ENCODE measurements around the gene DYSF. TPM values are rescaled to one million over a fixed set of nuclear protein-coding genes. Genes with fewer than 3 reads are reported as not detected.

DYSF gene
- total RNA-seq, 1 experiment from 2014 or later, result 0.89 TPM

DNA sequence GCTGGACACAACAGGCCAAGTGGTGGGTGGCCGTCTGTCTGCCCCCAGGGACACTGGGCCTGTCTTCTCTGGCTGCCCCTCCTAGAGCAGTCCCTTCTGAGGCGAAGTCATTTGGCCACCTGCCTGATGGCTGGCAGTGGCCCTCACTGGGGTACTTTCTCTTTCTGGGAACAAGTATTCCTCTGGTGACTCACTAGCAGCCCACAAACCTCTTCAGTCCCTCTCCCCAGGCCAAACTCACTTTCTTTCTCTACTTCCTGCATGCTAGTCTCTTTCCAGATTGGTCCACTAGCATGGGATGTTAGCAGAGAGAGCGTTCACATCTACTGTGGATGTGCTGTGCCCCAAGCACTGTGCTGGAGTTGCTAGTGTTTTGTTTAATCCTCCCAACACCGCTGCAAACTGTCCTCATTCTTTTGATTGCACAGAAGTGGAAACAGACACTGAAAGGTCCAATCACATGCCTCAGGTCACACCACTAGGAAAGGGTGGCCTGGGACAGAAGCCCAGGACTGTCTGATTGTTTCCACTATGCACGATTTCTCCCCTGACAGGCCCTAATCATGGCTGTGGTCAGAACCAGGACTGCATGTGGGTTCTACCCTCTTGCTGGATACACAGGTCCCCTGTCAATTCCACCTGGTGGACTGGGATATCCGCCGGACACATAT is 5.2 kb downstream of the DYSF start:
- Histone ChIP-seq H3K9me3 (ENCODE audit: control insufficient read depth in 1 of 2, insufficient read depth in 1 of 2, low read depth in 1 of 2, low read length in 2 of 2) (no peaks in the 10 kb centered on the region), H3K79me2 (ENCODE audit: insufficient read depth, low read length) (no peaks in the 10 kb centered on the region), H3K9me2 (ENCODE audit: insufficient read depth) (no peaks in the 10 kb centered on the region), H3K27ac (ENCODE audit: low read depth, low read length) (no peak overlapping the region), H3K4me3 (replicated peaks in 1 of 2; ENCODE audit: low read depth in 1 of 2, low read length in 2 of 2) (no peak overlapping the region), H2AFZ (ENCODE audit: low read depth, low read length, poor library complexity, severe bottlenecking) (no peak overlapping the region), H3K27me3 (ENCODE audit: insufficient read depth, low read length) (no peaks in the 10 kb centered on the region), H3K36me3 (ENCODE audit: control insufficient read depth in 1 of 2, insufficient read depth in 2 of 2, low read length in 2 of 2) (no peaks in the 10 kb centered on the region), H3K4me1 (ENCODE audit: control insufficient read depth in 1 of 2, insufficient read depth in 2 of 2, low read length in 2 of 2) (peaks cover 0 to 12% of the 10 kb centered on the region in 2 experiments; a peak in 1 of 4 replicates), H4K20me1 (ENCODE audit: insufficient read depth) (no peaks in the 10 kb centered on the region), H3K4me2 (ENCODE audit: low read length) (no peak overlapping the region), H3K9ac (ENCODE audit: low read length) (no peak overlapping the region)
- ATAC-seq, result no peak
- DNase-seq (ENCODE audit: low read depth, low spot score), result no peak
- POLR2A ChIA-PET, result no interaction called here
- CTCF ChIA-PET, result interaction anchor here (1.0 to 1.2 kb wide), 2 partner anchors 52 to 159 kb away, joined by 3 to 5 read pairs; no protein-coding TSS in a partner anchor
- intact Hi-C loops (cut with micrococcal nuclease), result no loop called here
- TF ChIP-seq CBX3 (IDR thresholded peaks at IDR 0.05; ENCODE audit: low read depth), result no peak
- TF ChIP-seq, protein P1, sequence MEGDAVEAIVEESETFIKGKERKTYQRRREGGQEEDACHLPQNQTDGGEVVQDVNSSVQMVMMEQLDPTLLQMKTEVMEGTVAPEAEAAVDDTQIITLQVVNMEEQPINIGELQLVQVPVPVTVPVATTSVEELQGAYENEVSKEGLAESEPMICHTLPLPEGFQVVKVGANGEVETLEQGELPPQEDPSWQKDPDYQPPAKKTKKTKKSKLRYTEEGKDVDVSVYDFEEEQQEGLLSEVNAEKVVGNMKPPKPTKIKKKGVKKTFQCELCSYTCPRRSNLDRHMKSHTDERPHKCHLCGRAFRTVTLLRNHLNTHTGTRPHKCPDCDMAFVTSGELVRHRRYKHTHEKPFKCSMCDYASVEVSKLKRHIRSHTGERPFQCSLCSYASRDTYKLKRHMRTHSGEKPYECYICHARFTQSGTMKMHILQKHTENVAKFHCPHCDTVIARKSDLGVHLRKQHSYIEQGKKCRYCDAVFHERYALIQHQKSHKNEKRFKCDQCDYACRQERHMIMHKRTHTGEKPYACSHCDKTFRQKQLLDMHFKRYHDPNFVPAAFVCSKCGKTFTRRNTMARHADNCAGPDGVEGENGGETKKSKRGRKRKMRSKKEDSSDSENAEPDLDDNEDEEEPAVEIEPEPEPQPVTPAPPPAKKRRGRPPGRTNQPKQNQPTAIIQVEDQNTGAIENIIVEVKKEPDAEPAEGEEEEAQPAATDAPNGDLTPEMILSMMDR (IDR thresholded peaks at IDR 0.05 in 2 of 3, conservative IDR thresholded peaks at IDR 0.05 in 1 of 3; ENCODE audit: borderline replicate concordance in 1 of 3, insufficient read depth in 1 of 3, low read depth in 2 of 3, low read length in 2 of 3), result no peak
- TF ChIP-seq YY1 (IDR thresholded peaks at IDR 0.05; ENCODE audit: extremely low read depth, insufficient replicate concordance, low read depth, low read length), result no peak
- no peak for TF ChIP-seq EGR1 (IDR thresholded peaks at IDR 0.05; ENCODE audit: low read depth)
- no peak for TF ChIP-seq SIN3A (IDR thresholded peaks at IDR 0.05; ENCODE audit: low read depth)
- TF ChIP-seq JUND (IDR thresholded peaks at IDR 0.05), result no peak
- TF ChIP-seq, protein P2, sequence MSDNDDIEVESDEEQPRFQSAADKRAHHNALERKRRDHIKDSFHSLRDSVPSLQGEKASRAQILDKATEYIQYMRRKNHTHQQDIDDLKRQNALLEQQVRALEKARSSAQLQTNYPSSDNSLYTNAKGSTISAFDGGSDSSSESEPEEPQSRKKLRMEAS (IDR thresholded peaks at IDR 0.05), result no peak
- no peak for TF ChIP-seq ELF1 (IDR thresholded peaks at IDR 0.05; ENCODE audit: borderline replicate concordance, low read depth)
- TF ChIP-seq, protein P3, sequence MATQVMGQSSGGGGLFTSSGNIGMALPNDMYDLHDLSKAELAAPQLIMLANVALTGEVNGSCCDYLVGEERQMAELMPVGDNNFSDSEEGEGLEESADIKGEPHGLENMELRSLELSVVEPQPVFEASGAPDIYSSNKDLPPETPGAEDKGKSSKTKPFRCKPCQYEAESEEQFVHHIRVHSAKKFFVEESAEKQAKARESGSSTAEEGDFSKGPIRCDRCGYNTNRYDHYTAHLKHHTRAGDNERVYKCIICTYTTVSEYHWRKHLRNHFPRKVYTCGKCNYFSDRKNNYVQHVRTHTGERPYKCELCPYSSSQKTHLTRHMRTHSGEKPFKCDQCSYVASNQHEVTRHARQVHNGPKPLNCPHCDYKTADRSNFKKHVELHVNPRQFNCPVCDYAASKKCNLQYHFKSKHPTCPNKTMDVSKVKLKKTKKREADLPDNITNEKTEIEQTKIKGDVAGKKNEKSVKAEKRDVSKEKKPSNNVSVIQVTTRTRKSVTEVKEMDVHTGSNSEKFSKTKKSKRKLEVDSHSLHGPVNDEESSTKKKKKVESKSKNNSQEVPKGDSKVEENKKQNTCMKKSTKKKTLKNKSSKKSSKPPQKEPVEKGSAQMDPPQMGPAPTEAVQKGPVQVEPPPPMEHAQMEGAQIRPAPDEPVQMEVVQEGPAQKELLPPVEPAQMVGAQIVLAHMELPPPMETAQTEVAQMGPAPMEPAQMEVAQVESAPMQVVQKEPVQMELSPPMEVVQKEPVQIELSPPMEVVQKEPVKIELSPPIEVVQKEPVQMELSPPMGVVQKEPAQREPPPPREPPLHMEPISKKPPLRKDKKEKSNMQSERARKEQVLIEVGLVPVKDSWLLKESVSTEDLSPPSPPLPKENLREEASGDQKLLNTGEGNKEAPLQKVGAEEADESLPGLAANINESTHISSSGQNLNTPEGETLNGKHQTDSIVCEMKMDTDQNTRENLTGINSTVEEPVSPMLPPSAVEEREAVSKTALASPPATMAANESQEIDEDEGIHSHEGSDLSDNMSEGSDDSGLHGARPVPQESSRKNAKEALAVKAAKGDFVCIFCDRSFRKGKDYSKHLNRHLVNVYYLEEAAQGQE (IDR thresholded peaks at IDR 0.05; ENCODE audit: low read depth), result no peak
- no peak for TF ChIP-seq FOSL1 (IDR thresholded peaks at IDR 0.05; ENCODE audit: low read depth)
- TF ChIP-seq SP1 (IDR thresholded peaks at IDR 0.05; ENCODE audit: low read depth), result no peak
- TF ChIP-seq, protein P4, sequence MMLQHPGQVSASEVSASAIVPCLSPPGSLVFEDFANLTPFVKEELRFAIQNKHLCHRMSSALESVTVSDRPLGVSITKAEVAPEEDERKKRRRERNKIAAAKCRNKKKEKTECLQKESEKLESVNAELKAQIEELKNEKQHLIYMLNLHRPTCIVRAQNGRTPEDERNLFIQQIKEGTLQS (IDR thresholded peaks at IDR 0.05), result no peak
- TF ChIP-seq EZH2phosphoT487 (IDR thresholded peaks at IDR 0.05; ENCODE audit: borderline replicate concordance), result no peak
- TF ChIP-seq, protein P5, sequence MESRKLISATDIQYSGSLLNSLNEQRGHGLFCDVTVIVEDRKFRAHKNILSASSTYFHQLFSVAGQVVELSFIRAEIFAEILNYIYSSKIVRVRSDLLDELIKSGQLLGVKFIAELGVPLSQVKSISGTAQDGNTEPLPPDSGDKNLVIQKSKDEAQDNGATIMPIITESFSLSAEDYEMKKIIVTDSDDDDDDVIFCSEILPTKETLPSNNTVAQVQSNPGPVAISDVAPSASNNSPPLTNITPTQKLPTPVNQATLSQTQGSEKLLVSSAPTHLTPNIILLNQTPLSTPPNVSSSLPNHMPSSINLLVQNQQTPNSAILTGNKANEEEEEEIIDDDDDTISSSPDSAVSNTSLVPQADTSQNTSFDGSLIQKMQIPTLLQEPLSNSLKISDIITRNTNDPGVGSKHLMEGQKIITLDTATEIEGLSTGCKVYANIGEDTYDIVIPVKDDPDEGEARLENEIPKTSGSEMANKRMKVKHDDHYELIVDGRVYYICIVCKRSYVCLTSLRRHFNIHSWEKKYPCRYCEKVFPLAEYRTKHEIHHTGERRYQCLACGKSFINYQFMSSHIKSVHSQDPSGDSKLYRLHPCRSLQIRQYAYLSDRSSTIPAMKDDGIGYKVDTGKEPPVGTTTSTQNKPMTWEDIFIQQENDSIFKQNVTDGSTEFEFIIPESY (IDR thresholded peaks at IDR 0.05; ENCODE audit: extremely low read depth, insufficient replicate concordance, low read length), result no peak
- TF ChIP-seq TCF7L2 (IDR thresholded peaks at IDR 0.05; ENCODE audit: borderline replicate concordance, extremely low read depth, insufficient read depth, insufficient read length), result no peak
- TF ChIP-seq SRF (IDR thresholded peaks at IDR 0.05; ENCODE audit: low read depth), result no peak
- TF ChIP-seq EZH2 (IDR thresholded peaks at IDR 0.05), result no peak
- no peak for TF ChIP-seq ZNF274 (IDR thresholded peaks at IDR 0.05; ENCODE audit: low read depth, low read length)
- no peak for TF ChIP-seq CEBPB (IDR thresholded peaks at IDR 0.05; ENCODE audit: low read depth)
- no TSS peak for BruUV-seq (replicated peaks)
- RAD21 ChIA-PET (ENCODE audit: low non-redundant PET in 1 of 2, low total read pairs in 2 of 2, uncharacterized antibody in 2 of 2, unreplicated experiment in 2 of 2), result no interaction called here
